Measurements from ENCODE around the gene DENND2C. TPM values are rescaled to one million over a fixed set of nuclear protein-coding genes. Genes with fewer than 3 reads are reported as not detected.
"Not testable (repeated sequence)": the region's sequence is repeated elsewhere in the genome, so short reads cannot be mapped to it uniquely, and the experiment has no call there.

Gene DENND2C
- total RNA-seq, 1 donor from 2014 or later, result 0.81 TPM

GRCh38 chr1:114581335-114582287, 88.2 kb downstream of the DENND2C start, which contains the start of gene BCAS2:
Gene BCAS2, minus strand, starts transcription at chr1:114581615. Its CDS starts 24 bp downstream, at chr1:114581591.
- peak within 1 kb of the TSS; percentile 72 for H3K4me3 ChIP-seq (ENCODE audit: low read depth, low read length)
- peak; percentile 84 for DNase-seq (ENCODE audit: low read depth)
- TF ChIP-seq CTCF (conservative IDR thresholded peaks at IDR 0.05; ENCODE audit: low read depth, low read length), result no peak

- DNase-seq (ENCODE audit: low read depth), result no peak
- H3K4me3 ChIP-seq (ENCODE audit: low read depth, low read length), result no peak overlapping the region
- no peak for TF ChIP-seq CTCF (conservative IDR thresholded peaks at IDR 0.05; ENCODE audit: low read depth, low read length)
These were observed 95.5 kb downstream of the DENND2C start for GRCh38 chr1:114574365-114574764.

- DNase-seq (ENCODE audit: low read depth), result no peak
- no peak overlapping the region for H3K4me3 ChIP-seq (ENCODE audit: low read depth, low read length)
- TF ChIP-seq CTCF (conservative IDR thresholded peaks at IDR 0.05; ENCODE audit: low read depth, low read length), result no peak
These were observed 105.7 kb downstream of the DENND2C start for GRCh38 chr1:114564141-114564540.

- H3K4me3 ChIP-seq (ENCODE audit: low read depth, low read length); DNase-seq (ENCODE audit: low read depth): not testable (repeated sequence)
These were observed 106.8 kb downstream of the DENND2C start for GRCh38 chr1:114562978-114563510.

- no peak for TF ChIP-seq CTCF (conservative IDR thresholded peaks at IDR 0.05; ENCODE audit: low read depth, low read length)
- DNase-seq (ENCODE audit: low read depth), result no peak
- H3K4me3 ChIP-seq (ENCODE audit: low read depth, low read length), result no peak overlapping the region
These were observed 108.5 kb downstream of the DENND2C start for GRCh38 chr1:114561333-114561732.

GRCh38 chr1:114559356-114559755, 110.5 kb downstream of the DENND2C start:
- DNase-seq (ENCODE audit: low read depth), result no peak
- TF ChIP-seq CTCF (conservative IDR thresholded peaks at IDR 0.05; ENCODE audit: low read depth, low read length), result no peak
- no peak overlapping the region for H3K4me3 ChIP-seq (ENCODE audit: low read depth, low read length)

GRCh38 chr1:114558544-114558943, 111.3 kb downstream of the DENND2C start:
- peak; percentile 52 for TF ChIP-seq CTCF (conservative IDR thresholded peaks at IDR 0.05; ENCODE audit: low read depth, low read length)
- no peak overlapping the region for H3K4me3 ChIP-seq (ENCODE audit: low read depth, low read length)
- DNase-seq (ENCODE audit: low read depth), result no peak
